ENCODE results near the gene CARD10.
A peak's percentile ranks its signal among the peaks of the same experiment; 100 is the strongest.

Gene CARD10

GRCh38 chr22:37499027-37499707 lies 20.0 kb downstream of the CARD10 start:
- no peak for DNase-seq (ENCODE audit: low read depth)
- H3K4me3 ChIP-seq (ENCODE audit: control insufficient read depth, low read depth, low read length): no peak overlapping the region
- TF ChIP-seq, protein P1, sequence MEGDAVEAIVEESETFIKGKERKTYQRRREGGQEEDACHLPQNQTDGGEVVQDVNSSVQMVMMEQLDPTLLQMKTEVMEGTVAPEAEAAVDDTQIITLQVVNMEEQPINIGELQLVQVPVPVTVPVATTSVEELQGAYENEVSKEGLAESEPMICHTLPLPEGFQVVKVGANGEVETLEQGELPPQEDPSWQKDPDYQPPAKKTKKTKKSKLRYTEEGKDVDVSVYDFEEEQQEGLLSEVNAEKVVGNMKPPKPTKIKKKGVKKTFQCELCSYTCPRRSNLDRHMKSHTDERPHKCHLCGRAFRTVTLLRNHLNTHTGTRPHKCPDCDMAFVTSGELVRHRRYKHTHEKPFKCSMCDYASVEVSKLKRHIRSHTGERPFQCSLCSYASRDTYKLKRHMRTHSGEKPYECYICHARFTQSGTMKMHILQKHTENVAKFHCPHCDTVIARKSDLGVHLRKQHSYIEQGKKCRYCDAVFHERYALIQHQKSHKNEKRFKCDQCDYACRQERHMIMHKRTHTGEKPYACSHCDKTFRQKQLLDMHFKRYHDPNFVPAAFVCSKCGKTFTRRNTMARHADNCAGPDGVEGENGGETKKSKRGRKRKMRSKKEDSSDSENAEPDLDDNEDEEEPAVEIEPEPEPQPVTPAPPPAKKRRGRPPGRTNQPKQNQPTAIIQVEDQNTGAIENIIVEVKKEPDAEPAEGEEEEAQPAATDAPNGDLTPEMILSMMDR (IDR thresholded peaks at IDR 0.05; ENCODE audit: control insufficient read depth, insufficient read depth, low read depth, low read length, missing control alignments): no peak

- H3K4me3 ChIP-seq (ENCODE audit: control insufficient read depth, low read depth, low read length): no peak overlapping the region
- DNase-seq (ENCODE audit: low read depth): no peak
Measured at GRCh38 chr22:37498289-37498909, 20.8 kb downstream of the CARD10 start.

GRCh38 chr22:37497062-37497599 lies 22.1 kb downstream of the CARD10 start:
- no peak overlapping the region for H3K4me3 ChIP-seq (ENCODE audit: control insufficient read depth, low read depth, low read length)
- peak; percentile 64 for DNase-seq (ENCODE audit: low read depth)
- TF ChIP-seq, protein P1 (IDR thresholded peaks at IDR 0.05; ENCODE audit: control insufficient read depth, insufficient read depth, low read depth, low read length, missing control alignments): no peak

More at GRCh38 chr22:37498289-37498909, 20.8 kb downstream of the CARD10 start:
- TF ChIP-seq, protein P1 (IDR thresholded peaks at IDR 0.05; ENCODE audit: control insufficient read depth, insufficient read depth, low read depth, low read length, missing control alignments): peak; percentile 19

- TF ChIP-seq, protein P1 (IDR thresholded peaks at IDR 0.05; ENCODE audit: control insufficient read depth, insufficient read depth, low read depth, low read length, missing control alignments): no peak
- H3K4me3 ChIP-seq (ENCODE audit: control insufficient read depth, low read depth, low read length): no peak overlapping the region
- no peak for DNase-seq (ENCODE audit: low read depth)
Measured at GRCh38 chr22:37496651-37497050, 22.6 kb downstream of the CARD10 start.

- H3K4me3 ChIP-seq (ENCODE audit: control insufficient read depth, low read depth, low read length): no peak overlapping the region
- TF ChIP-seq, protein P1 (IDR thresholded peaks at IDR 0.05; ENCODE audit: control insufficient read depth, insufficient read depth, low read depth, low read length, missing control alignments): no peak
- DNase-seq (ENCODE audit: low read depth): no peak
Measured at GRCh38 chr22:37493979-37494378, 25.2 kb downstream of the CARD10 start.

DNA sequence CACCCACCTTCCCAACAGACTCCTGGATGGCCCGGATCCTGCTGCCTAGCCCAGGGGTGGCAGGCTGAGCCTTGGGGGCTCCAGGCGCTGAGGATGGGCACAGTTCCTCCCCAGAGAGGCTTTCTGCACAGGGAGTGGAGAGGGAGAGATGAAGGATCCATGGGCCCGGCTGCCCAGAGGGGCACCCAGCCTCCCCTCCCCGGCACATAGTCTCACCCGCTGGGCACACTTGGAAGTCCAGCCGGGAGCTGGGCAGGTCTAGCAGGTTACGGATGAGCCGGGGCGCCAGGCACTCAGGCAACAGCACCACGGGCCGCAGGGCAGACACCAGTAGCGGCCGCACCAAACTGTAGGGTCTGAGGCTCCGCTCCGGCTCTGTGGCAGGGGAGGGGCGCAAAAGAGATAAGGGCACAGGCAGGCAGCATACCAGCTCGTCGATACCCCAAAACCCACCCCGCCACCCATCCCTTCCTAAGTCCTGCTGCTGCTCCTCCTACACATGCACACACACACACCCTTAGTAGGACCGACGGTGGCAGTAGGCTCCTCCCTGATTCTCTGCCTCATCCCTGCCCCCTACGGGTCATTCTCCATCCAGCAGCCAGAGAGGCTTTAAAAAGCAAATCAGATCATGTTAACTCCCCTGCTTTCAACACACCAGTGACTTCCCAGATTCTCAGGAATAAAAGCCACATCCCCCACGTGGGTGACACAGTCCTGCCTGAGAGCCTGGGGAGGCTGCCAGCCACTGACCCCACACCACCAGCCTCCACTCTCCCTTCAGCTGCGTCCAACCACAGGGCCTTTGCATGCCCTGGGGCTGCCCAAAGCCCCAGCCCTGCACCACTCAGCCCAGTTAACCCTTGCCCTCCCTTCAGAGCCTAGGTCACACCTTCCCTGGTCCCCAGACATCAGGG lies 26.5 kb downstream of the CARD10 start:
- H3K4me3 ChIP-seq (ENCODE audit: control insufficient read depth, low read depth, low read length): no peak overlapping the region
- TF ChIP-seq, protein P1 (IDR thresholded peaks at IDR 0.05; ENCODE audit: control insufficient read depth, insufficient read depth, low read depth, low read length, missing control alignments): peak; percentile 67
- DNase-seq (ENCODE audit: low read depth): peak; percentile 20
